ENCODE data around the gene GRIP1. TPM values are rescaled to one million over a fixed set of nuclear protein-coding genes. Genes with fewer than 3 reads are reported as not detected.

GRIP1 gene
- total RNA-seq, 6 donors from 2014 or later: 0.33 to 5.2 (median 1.7) TPM

GRCh38 chr12:66320996-66321395 lies 357.9 kb downstream of the GRIP1 start:
- no peak for TF ChIP-seq EP300 (IDR thresholded peaks at IDR 0.05)
- TF ChIP-seq POLR2AphosphoS5 (IDR thresholded peaks at IDR 0.05): no peak
- TF ChIP-seq CTCF (IDR thresholded peaks at IDR 0.05): no peak
- no peak for TF ChIP-seq POLR2A (IDR thresholded peaks at IDR 0.05)
- peaks cover 0 to 21% (median 2%) of the 10 kb centered on the region in 4 donors for H3K36me3 ChIP-seq
- DNase-seq (no peak), ATAC-seq (ENCODE audit: low FRiP score in 2 of 2) (no peak)
- H3K4me3 ChIP-seq: no peak overlapping the region
- H3K9me3 ChIP-seq: no peaks in the 10 kb centered on the region
- WGBS, 2 donors: 96 to 99% methylated on average over 3 of the region's 3 CpGs
- peak overlapping the region in 1 of 4 donors; percentile 41 for H3K27ac ChIP-seq
- no peaks in the 10 kb centered on the region for H3K4me1 ChIP-seq
- H3K27me3 ChIP-seq: no peaks in the 10 kb centered on the region

- ATAC-seq (ENCODE audit: low FRiP score in 2 of 2) (no peak), DNase-seq (no peak)
- H3K27ac ChIP-seq: no peak overlapping the region
- WGBS, 2 donors: 67 to 81% methylated on average over 4 of the region's 4 CpGs
- H3K9me3 ChIP-seq: no peaks in the 10 kb centered on the region
- H3K4me3 ChIP-seq: no peak overlapping the region
- no peak for TF ChIP-seq CTCF (IDR thresholded peaks at IDR 0.05)
- no peak for TF ChIP-seq POLR2AphosphoS5 (IDR thresholded peaks at IDR 0.05)
- TF ChIP-seq EP300 (IDR thresholded peaks at IDR 0.05): no peak
- no peak for TF ChIP-seq POLR2A (IDR thresholded peaks at IDR 0.05)
- H3K4me1 ChIP-seq: no peaks in the 10 kb centered on the region
- H3K36me3 ChIP-seq: peaks cover 0 to 18% (median 2%) of the 10 kb centered on the region in 4 donors
- no peaks in the 10 kb centered on the region for H3K27me3 ChIP-seq
Observed at GRCh38 chr12:66319266-66319954, 359.5 kb downstream of the GRIP1 start.

GRCh38 chr12:66314278-66314677 lies 364.6 kb downstream of the GRIP1 start:
- Histone ChIP-seq H3K9me3 (no peaks in the 10 kb centered on the region), H3K27ac (no peak overlapping the region), H3K4me3 (no peak overlapping the region), H3K36me3 (peaks cover 0 to 14% (median 1%) of the 10 kb centered on the region in 4 donors), H3K4me1 (peaks cover 0 to 2% (median 0%) of the 10 kb centered on the region in 4 donors), H3K27me3 (no peaks in the 10 kb centered on the region)
- TF ChIP-seq POLR2A (IDR thresholded peaks at IDR 0.05) (no peak), POLR2AphosphoS5 (IDR thresholded peaks at IDR 0.05) (no peak), CTCF (IDR thresholded peaks at IDR 0.05) (no peak), EP300 (IDR thresholded peaks at IDR 0.05) (no peak)
- no peak for ATAC-seq (ENCODE audit: low FRiP score in 2 of 2)
- DNase-seq: no peak

GRCh38 chr12:66312189-66312588 lies 366.7 kb downstream of the GRIP1 start:
- Histone ChIP-seq H3K36me3 (peaks cover 0 to 14% (median 1%) of the 10 kb centered on the region in 4 donors), H3K9me3 (no peaks in the 10 kb centered on the region), H3K27ac (no peak overlapping the region)

More at GRCh38 chr12:66312189-66312588, 366.7 kb downstream of the GRIP1 start:
- no peak for ATAC-seq (ENCODE audit: low FRiP score in 2 of 2)
- H3K4me3 ChIP-seq: no peak overlapping the region
- TF ChIP-seq EP300 (IDR thresholded peaks at IDR 0.05) (no peak), POLR2AphosphoS5 (IDR thresholded peaks at IDR 0.05) (no peak), CTCF (IDR thresholded peaks at IDR 0.05) (no peak), POLR2A (IDR thresholded peaks at IDR 0.05) (no peak)
- WGBS, 2 donors: 53 to 77% methylated on average over 1 of the region's 1 CpG
- DNase-seq: no peak
- peaks cover 0 to 2% (median 0%) of the 10 kb centered on the region in 4 donors for H3K4me1 ChIP-seq
- H3K27me3 ChIP-seq: no peaks in the 10 kb centered on the region
